GM12874 (cell line): Measurements from ENCODE around the gene EHD1.

Experiments used
- CTCF ChIP-seq: IDR thresholded peaks from 2 replicates; pipeline ENCODE4 v1.5.1; 2011; ENCODE audit warnings: low read depth, mild to moderate bottlenecking, control low read depth, low read length, moderate library complexity; ENCODE audit not compliant: insufficient read depth

EHD1 gene

DNA sequence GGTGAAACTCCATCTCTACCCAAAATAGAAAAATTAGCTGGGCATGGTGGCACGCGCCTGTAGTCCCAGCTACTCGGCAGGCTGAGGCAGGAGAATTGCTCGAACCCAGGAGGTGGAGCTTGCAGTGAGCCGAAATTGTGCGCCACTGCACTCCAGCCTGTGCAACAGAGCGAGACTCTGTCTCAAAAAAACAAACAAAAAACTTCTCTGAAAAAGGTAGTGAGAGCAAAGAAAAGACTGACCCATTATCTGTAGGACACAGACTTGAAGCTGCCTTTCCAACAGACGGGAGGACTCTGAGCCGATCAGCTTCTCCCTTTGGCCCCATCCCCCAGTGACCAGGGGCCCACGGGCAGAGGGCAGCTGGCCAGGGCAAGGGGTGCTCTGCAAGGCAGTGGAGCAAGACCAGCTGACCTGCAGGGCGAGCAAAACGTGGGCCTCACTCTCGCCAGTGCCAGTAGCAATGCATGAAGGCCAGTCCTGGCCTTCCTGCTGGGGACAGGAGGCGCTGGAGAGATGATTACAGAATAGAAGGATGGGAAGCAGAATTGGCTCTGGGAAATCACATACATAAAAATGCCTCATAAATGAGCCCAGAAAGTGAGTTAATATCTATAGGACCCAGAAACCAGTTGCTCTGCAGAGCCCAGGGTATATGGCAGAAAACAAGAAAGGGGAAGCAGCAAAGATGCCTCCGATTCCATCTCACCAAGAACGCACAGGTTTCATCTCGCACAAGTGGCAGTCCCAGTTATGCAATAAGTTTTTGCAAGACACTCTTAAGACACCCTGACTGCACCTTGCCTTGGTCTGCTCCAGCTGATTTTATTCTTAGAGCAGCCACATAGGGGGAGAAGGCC, 2.8 kb downstream of the EHD1 start:
- TF ChIP-seq CTCF = no peak

GRCh38 chr11:64874308-64875240, 3.8 kb downstream of the EHD1 start:
- TF ChIP-seq CTCF = no peak

DNA sequence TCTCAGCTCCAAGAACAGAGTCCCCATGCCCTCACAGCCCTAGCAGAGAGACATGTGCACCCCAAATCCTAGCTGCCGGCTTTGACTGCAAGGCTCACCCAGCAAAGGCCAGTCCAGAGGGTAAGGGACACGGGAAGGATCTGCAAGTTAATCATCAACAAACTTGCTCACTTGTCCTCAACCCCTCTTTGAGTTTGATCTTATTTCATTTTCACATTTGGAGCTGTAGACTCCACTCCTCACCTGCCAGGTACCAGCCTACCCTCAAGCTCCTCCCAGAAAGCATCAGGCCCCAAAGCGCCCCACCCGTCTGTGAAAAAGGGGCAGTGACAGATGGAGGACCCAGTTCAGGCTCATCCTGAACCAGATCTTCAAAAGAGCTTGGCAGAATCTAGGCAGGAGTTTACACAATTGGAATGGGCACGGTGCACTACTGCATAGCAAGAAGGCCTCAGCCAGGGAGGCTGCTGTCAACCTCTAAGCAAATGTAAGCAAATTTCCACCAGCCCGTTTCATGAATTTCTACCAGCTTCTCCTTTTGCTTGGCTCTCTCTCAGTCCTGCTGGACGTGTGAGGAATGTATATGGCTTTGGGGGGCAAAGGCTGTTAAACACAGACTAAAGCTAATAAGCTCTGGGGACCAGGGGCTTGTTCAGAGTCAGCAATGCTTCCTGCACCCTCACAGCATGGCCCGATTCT, 5.5 kb downstream of the EHD1 start:
- no peak for TF ChIP-seq CTCF

GRCh38 chr11:64871492-64871891, 6.9 kb downstream of the EHD1 start:
- no peak for TF ChIP-seq CTCF

DNA sequence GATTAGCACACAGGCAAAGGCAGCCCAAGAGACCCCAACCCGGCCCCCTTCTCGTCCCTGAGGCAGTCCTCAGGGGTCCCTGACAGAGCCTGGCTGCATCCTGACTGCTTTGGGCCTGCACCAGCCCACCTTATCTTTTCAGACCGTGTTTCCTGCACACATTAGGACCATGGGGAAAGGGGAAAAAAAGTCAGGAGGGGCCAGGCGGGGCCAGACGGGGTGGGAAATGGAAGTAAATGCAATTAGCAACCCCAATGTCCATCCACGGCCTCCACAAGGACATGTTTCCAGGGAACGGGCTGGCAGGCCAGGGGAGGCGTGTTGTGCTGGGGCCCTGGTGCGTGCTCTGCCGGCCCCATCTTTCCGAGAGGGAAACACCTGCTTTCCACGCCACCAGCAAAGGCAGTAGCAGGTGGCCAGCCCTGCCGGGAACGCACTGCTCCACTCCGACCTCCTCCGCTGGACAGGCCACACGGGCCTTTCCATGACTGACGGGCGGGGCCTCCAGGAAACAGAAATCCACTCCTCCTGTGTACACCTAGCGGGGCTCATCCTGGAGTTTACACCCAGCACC, 7.4 kb downstream of the EHD1 start:
- TF ChIP-seq CTCF = no peak

- no peak for TF ChIP-seq CTCF
Measured at GRCh38 chr11:64870176-64870892, 8.1 kb downstream of the EHD1 start.
